HEK293T (cell line): ENCODE data around the gene BSN.

Experiments
- CTCF ChIA-PET: fragments of 350-600 bp; formaldehyde crosslinking; extraction: SDS; loops from one replicate; lab custom pipeline; 2021; ENCODE audit warnings: antibody characterized with exemption, inconsistent platforms; lab: Yijun Ruan, JAX
- POLR2A ChIA-PET: fragments of 350-600 bp; formaldehyde crosslinking; extraction: SDS; loops from one replicate; lab custom pipeline; 2020; ENCODE audit warnings: antibody characterized with exemption, inconsistent platforms; lab: Yijun Ruan, JAX
- DNase-seq: peaks from one replicate; pipeline ENCODE4 v3.0.0; 2012; ENCODE audit warnings: mixed read lengths; ENCODE audit errors: extremely low spot score
- ARNT ChIP-seq: fragments of 450-650 bp; IDR thresholded peaks from 2 replicates; pipeline ENCODE4 v1.6.1; 2017; ENCODE audit warnings: mild to moderate bottlenecking
- BHLHE40 ChIP-seq: fragments of 450-650 bp; IDR thresholded peaks from 2 replicates; pipeline ENCODE4 v1.6.1; 2016; ENCODE audit warnings: mild to moderate bottlenecking, moderate library complexity, borderline replicate concordance
- CTBP1 ChIP-seq: fragments of 450-650 bp; IDR thresholded peaks from 2 replicates; pipeline ENCODE4 v1.6.1; 2016; ENCODE audit warnings: borderline replicate concordance
- ELF4 ChIP-seq: fragments of 450-650 bp; IDR thresholded peaks from 2 replicates; pipeline ENCODE4 v1.6.1; 2017; ENCODE audit warnings: antibody characterized with exemption
- FOXA1 ChIP-seq: fragments of 450-650 bp; IDR thresholded peaks from 2 replicates; pipeline ENCODE4 v1.6.1; 2016; ENCODE audit warnings: mild to moderate bottlenecking
- FOXK2 ChIP-seq: fragments of 450-650 bp; IDR thresholded peaks from 2 replicates; pipeline ENCODE4 v1.6.1; 2016; ENCODE audit warnings: mild to moderate bottlenecking
- FOXM1 ChIP-seq: fragments of 450-650 bp; IDR thresholded peaks from 2 replicates; pipeline ENCODE4 v1.6.1; 2017; ENCODE audit warnings: mild to moderate bottlenecking, borderline replicate concordance
- HDGF ChIP-seq: fragments of 450-650 bp; IDR thresholded peaks from 2 replicates; pipeline ENCODE4 v1.6.1; 2017; ENCODE audit warnings: antibody characterized with exemption, borderline replicate concordance
- L3MBTL2 ChIP-seq: fragments of 450-650 bp; conservative IDR thresholded peaks from 2 replicates; pipeline ENCODE4 v1.6.1; 2016; ENCODE audit warnings: mild to moderate bottlenecking
- LEF1 ChIP-seq: fragments of 450-650 bp; IDR thresholded peaks from 2 replicates; pipeline ENCODE4 v1.6.1; 2017; ENCODE audit warnings: mild to moderate bottlenecking, borderline replicate concordance
- NFRKB ChIP-seq: fragments of 450-650 bp; IDR thresholded peaks from 2 replicates; pipeline ENCODE4 v1.6.1; 2016; ENCODE audit warnings: mild to moderate bottlenecking, moderate library complexity
- PKNOX1 ChIP-seq: fragments of 450-650 bp; IDR thresholded peaks from 2 replicates; pipeline ENCODE4 v1.6.1; 2016
- SP1 ChIP-seq: fragments of 450-650 bp; IDR thresholded peaks from 2 replicates; pipeline ENCODE4 v1.6.1; 2017
- SUZ12 ChIP-seq: fragments of 450-650 bp; IDR thresholded peaks from 2 replicates; pipeline ENCODE4 v1.6.1; 2016; ENCODE audit warnings: mild to moderate bottlenecking
- TARDBP ChIP-seq: fragments of 450-650 bp; IDR thresholded peaks from 2 replicates; pipeline ENCODE4 v1.6.1; 2016
- ZNF384 ChIP-seq: fragments of 450-650 bp; IDR thresholded peaks from 2 replicates; pipeline ENCODE4 v1.6.1; 2016

The BSN gene

DNA sequence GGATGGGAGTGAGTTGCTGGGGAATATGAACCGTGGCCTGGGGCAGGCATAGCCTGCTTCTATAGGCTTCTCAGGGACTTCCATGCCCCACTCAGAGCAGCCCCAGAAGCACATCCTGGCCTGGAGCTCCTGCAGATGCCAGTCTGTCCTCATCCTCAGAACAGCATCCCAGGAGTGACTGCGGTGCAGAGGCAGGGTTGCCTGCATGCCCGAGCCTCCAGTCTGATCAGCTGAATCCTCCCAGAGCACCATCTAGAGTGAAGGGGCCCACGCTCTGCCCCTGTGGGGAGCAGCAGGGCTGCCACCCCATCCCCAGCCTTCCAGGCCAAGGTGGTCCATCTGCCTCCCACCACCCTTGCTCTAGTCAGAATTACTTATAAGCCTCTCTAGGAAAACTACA lies 75.2 kb downstream of the BSN start:
- ChIA-PET POLR2A (no interaction called here), CTCF (no interaction called here)
- TF ChIP-seq ZNF384 (no peak), BHLHE40 (no peak), FOXA1 (no peak), SP1 (no peak), L3MBTL2 (no peak), CTBP1 (no peak), HDGF (no peak), FOXM1 (no peak), NFRKB (no peak), SUZ12 (no peak), ELF4 (no peak), LEF1 (no peak), ARNT (no peak), PKNOX1 (no peak), FOXK2 (no peak), TARDBP (no peak)
- DNase-seq, result no peak

- ChIA-PET CTCF (no interaction called here), POLR2A (no interaction called here)
- no peak for DNase-seq
- TF ChIP-seq ZNF384, result no peak
- TF ChIP-seq ARNT, result no peak
- no peak for TF ChIP-seq FOXK2
- no peak for TF ChIP-seq LEF1
- TF ChIP-seq FOXA1, result no peak
- TF ChIP-seq CTBP1, result no peak
- no peak for TF ChIP-seq ELF4
- TF ChIP-seq PKNOX1, result no peak
- TF ChIP-seq SUZ12, result no peak
- TF ChIP-seq HDGF, result no peak
- no peak for TF ChIP-seq BHLHE40
- no peak for TF ChIP-seq FOXM1
- no peak for TF ChIP-seq SP1
- TF ChIP-seq NFRKB, result no peak
- no peak for TF ChIP-seq TARDBP
- no peak for TF ChIP-seq L3MBTL2
Observed at GRCh38 chr3:49629866-49630265, 75.6 kb downstream of the BSN start.

GRCh38 chr3:49630784-49631183 lies 76.5 kb downstream of the BSN start:
- no peak for DNase-seq
- ChIA-PET CTCF (no interaction called here), POLR2A (no interaction called here)
- no peak for TF ChIP-seq ZNF384
- TF ChIP-seq ARNT, result no peak
- no peak for TF ChIP-seq HDGF
- no peak for TF ChIP-seq SUZ12
- TF ChIP-seq FOXA1, result no peak
- no peak for TF ChIP-seq PKNOX1
- no peak for TF ChIP-seq FOXM1
- no peak for TF ChIP-seq LEF1
- no peak for TF ChIP-seq TARDBP
- TF ChIP-seq SP1, result no peak
- no peak for TF ChIP-seq NFRKB
- no peak for TF ChIP-seq ELF4
- no peak for TF ChIP-seq CTBP1
- no peak for TF ChIP-seq FOXK2
- TF ChIP-seq BHLHE40, result no peak
- TF ChIP-seq L3MBTL2, result no peak

GRCh38 chr3:49634736-49635135 lies 80.5 kb downstream of the BSN start:
- no peak for DNase-seq
- ChIA-PET CTCF (no interaction called here), POLR2A (no interaction called here)
- TF ChIP-seq TARDBP (no peak), SP1 (no peak), FOXM1 (no peak), FOXA1 (no peak), ARNT (no peak), ZNF384 (no peak), L3MBTL2 (no peak), FOXK2 (no peak), PKNOX1 (no peak), NFRKB (no peak), SUZ12 (no peak), BHLHE40 (no peak), HDGF (no peak), ELF4 (no peak), CTBP1 (no peak)

GRCh38 chr3:49636883-49637609 lies 82.8 kb downstream of the BSN start:
- POLR2A ChIA-PET, result interaction anchor here (0.8 to 1.2 kb wide), 2 partner anchors 97 to 167 kb away, joined by 3 read pairs; partner anchors contain the start of gene DAG1
- no peak for DNase-seq
- CTCF ChIA-PET, result no interaction called here
- TF ChIP-seq FOXK2 (no peak), ELF4 (no peak), PKNOX1 (no peak), FOXA1 (no peak), FOXM1 (no peak), ARNT (no peak), BHLHE40 (no peak), L3MBTL2 (no peak), LEF1 (no peak), SP1 (no peak), ZNF384 (no peak), CTBP1 (no peak), NFRKB (no peak)
